Osteoblast (primary cell): ENCODE results near the gene ASB11. TPM values are rescaled to one million over a fixed set of nuclear protein-coding genes. Genes with fewer than 3 reads are reported as not detected.

ENCODE experiments used
- DNase-seq: peaks from one replicate; pipeline ENCODE4 v3.0.0; 2011; ENCODE audit warnings: low spot score, mixed read lengths; ENCODE audit not compliant: insufficient read length; ENCODE audit errors: missing footprints
- H2AFZ ChIP-seq: 2 replicates; pipeline ENCODE4 v1.6.0; 2011; ENCODE audit warnings: mild to moderate bottlenecking, low read length
- H3K27ac ChIP-seq: 2 replicates; pipeline ENCODE4 v1.5.1; 2011; ENCODE audit warnings: mild to moderate bottlenecking, low read depth, low read length, moderate library complexity
- H3K27me3 ChIP-seq: 2 replicates; pipeline ENCODE4 v1.6.0; 2012; ENCODE audit warnings: mild to moderate bottlenecking, control low read depth, inconsistent platforms, low read length, moderate library complexity; ENCODE audit not compliant: insufficient read depth
- H3K36me3 ChIP-seq: 2 replicates; pipeline ENCODE4 v1.5.1; 2011; ENCODE audit warnings: mild to moderate bottlenecking, low read length, control low read depth, moderate library complexity; ENCODE audit not compliant: insufficient read depth
- H3K4me1 ChIP-seq: 2 replicates; pipeline ENCODE4 v1.5.1; 2011; ENCODE audit warnings: mild to moderate bottlenecking, low read length, control low read depth, moderate library complexity; ENCODE audit not compliant: insufficient read depth
- H3K4me2 ChIP-seq: 2 replicates; pipeline ENCODE4 v1.6.0; 2011; ENCODE audit warnings: mild to moderate bottlenecking, low read length; ENCODE audit not compliant: insufficient read depth
- H3K4me3 ChIP-seq: fragments of 200-600 bp; sonication (generic); 3 replicates; pipeline ENCODE4 v1.5.1; 2012; ENCODE audit warnings: mild to moderate bottlenecking, low read length, inconsistent platforms; ENCODE audit not compliant: insufficient read depth
- H3K79me2 ChIP-seq: 2 replicates; pipeline ENCODE4 v1.6.0; 2012; ENCODE audit warnings: mild to moderate bottlenecking, low read length, control low read depth, inconsistent platforms; ENCODE audit not compliant: insufficient read depth
- H3K9me3 ChIP-seq: 2 replicates; pipeline ENCODE4 v1.5.1; 2011; ENCODE audit warnings: low read depth, low read length, control low read depth
- H4K20me1 ChIP-seq: 2 replicates; pipeline ENCODE4 v1.6.0; 2012; ENCODE audit warnings: mild to moderate bottlenecking, low read length, control low read depth; ENCODE audit not compliant: insufficient read depth
- total RNA-seq: library from RNA; depleted of rRNA; stranded (reverse); fragments of >200 nt; gene quantifications from 2 replicates; pipeline ENCODE4 v1.2.3, GENCODE V29; 2012
- TF ChIP-seq, protein P1 (sequence below): IDR thresholded peaks from 2 replicates; pipeline ENCODE4 v1.5.1; 2011; ENCODE audit warnings: mild to moderate bottlenecking, low read depth, low read length, moderate library complexity; ENCODE audit errors: extremely low read depth

The ASB11 gene
- total RNA-seq, 1 donor = not detected

DNA sequence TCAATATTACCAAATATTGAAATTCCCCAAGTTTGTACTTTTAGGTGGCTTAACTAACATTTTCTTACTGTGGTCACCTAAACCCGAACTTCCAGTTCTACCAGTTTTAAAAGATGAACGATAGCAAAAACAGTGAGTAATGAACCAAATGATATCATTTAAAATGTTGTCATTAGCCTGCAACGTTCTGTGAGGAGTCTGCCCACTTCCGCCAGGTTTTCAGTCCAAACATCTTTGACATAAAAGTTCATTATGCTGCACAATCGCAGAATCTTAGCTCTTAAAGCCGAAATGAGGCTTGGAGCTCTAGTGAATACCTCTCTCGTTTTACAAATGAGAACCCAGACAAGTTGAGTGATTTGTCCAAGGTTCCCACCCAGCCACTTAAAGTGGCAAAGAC, 19.1 kb upstream of the ASB11 start:
- Histone ChIP-seq H3K4me1 (no peaks in the 10 kb centered on the region), H4K20me1 (no peaks in the 10 kb centered on the region), H3K4me2 (peak overlapping the region; percentile 86), H2AFZ (peak overlapping the region; percentile 67), H3K27me3 (peaks cover 6% of the 10 kb centered on the region), H3K36me3 (no peaks in the 10 kb centered on the region), H3K9me3 (no peaks in the 10 kb centered on the region), H3K4me3 (peak overlapping the region; percentile 77), H3K79me2 (peaks cover 13% of the 10 kb centered on the region), H3K27ac (peak overlapping the region; percentile 81)
- TF ChIP-seq, protein P1, sequence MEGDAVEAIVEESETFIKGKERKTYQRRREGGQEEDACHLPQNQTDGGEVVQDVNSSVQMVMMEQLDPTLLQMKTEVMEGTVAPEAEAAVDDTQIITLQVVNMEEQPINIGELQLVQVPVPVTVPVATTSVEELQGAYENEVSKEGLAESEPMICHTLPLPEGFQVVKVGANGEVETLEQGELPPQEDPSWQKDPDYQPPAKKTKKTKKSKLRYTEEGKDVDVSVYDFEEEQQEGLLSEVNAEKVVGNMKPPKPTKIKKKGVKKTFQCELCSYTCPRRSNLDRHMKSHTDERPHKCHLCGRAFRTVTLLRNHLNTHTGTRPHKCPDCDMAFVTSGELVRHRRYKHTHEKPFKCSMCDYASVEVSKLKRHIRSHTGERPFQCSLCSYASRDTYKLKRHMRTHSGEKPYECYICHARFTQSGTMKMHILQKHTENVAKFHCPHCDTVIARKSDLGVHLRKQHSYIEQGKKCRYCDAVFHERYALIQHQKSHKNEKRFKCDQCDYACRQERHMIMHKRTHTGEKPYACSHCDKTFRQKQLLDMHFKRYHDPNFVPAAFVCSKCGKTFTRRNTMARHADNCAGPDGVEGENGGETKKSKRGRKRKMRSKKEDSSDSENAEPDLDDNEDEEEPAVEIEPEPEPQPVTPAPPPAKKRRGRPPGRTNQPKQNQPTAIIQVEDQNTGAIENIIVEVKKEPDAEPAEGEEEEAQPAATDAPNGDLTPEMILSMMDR = no peak
- DNase-seq = no peak

DNA sequence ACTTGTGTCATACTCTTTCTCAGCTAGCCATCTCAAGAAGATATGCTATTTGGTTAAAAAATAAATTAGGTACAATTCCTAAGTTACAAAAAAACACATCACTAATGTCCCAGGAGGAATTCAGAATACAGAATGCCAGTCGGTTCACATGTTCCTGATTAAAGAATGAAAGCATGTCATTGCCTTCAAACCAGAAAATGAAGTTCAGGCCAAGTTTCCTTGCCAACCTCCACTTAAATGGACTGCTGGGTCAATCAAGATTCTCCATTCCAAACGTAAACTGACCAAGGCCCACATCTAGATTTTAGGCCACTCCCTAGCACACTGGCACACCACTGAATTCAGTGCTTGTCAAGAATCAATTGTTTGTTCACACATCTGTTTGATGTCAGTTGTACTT, 13.4 kb upstream of the ASB11 start:
- Histone ChIP-seq H3K4me3 (no peak overlapping the region), H3K27ac (no peak overlapping the region), H4K20me1 (no peaks in the 10 kb centered on the region), H3K36me3 (no peaks in the 10 kb centered on the region), H2AFZ (no peak overlapping the region), H3K79me2 (peaks cover 11% of the 10 kb centered on the region), H3K9me3 (no peaks in the 10 kb centered on the region), H3K4me1 (no peaks in the 10 kb centered on the region), H3K4me2 (no peak overlapping the region), H3K27me3 (no peaks in the 10 kb centered on the region)
- TF ChIP-seq, protein P1 = no peak
- no peak for DNase-seq

DNA sequence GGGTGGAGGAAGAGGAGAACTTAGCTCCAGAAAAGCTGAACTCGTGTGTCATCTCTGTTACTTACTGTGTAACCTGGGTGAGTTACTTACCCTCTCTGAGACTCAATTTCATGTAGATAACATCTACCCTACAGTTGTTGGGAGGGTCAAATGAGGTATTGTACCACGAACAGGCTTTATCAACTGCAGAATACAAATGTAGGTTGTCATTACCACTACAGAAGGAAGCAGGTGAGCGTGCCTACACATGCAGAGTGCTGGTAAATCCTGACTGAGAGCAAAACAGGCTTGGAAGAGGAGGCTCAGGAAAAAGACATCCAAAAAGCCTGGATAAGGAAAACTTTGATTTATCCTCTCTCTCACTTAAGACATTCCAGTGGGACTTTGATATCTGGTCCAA, 12.7 kb upstream of the ASB11 start:
- H3K27ac ChIP-seq = no peak overlapping the region
- H3K36me3 ChIP-seq = no peaks in the 10 kb centered on the region
- no peak overlapping the region for H3K4me3 ChIP-seq
- no peaks in the 10 kb centered on the region for H3K4me1 ChIP-seq
- H4K20me1 ChIP-seq = no peaks in the 10 kb centered on the region
- no peak for DNase-seq
- no peak overlapping the region for H2AFZ ChIP-seq
- H3K9me3 ChIP-seq = no peaks in the 10 kb centered on the region
- H3K27me3 ChIP-seq = no peaks in the 10 kb centered on the region
- H3K79me2 ChIP-seq = peaks cover 6% of the 10 kb centered on the region
- no peak overlapping the region for H3K4me2 ChIP-seq
- TF ChIP-seq, protein P1 = no peak

DNA sequence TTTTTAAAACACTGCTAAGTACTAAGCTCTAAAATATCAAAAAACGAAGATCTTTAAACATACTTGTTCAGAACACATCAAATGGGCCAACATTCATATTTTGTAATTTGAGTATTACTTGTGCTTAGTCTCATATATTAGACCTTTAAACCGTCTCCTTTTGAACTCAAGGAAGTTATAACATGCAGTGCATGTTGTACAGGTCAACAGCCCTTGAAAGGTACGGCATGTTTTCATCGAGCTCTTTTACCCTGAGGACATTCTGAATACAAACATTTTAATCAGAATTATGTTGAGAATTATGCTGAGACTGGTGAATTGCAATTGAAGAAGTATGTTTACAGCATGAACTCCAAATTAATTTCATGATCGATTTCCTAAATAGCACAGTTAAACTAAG, 7.0 kb upstream of the ASB11 start:
- no peaks in the 10 kb centered on the region for H3K79me2 ChIP-seq
- no peaks in the 10 kb centered on the region for H4K20me1 ChIP-seq
- no peaks in the 10 kb centered on the region for H3K27me3 ChIP-seq
- no peaks in the 10 kb centered on the region for H3K9me3 ChIP-seq
- H3K4me3 ChIP-seq = no peak overlapping the region
- H3K4me2 ChIP-seq = no peak overlapping the region
- no peaks in the 10 kb centered on the region for H3K4me1 ChIP-seq
- TF ChIP-seq, protein P1 = no peak
- DNase-seq = no peak
- H3K36me3 ChIP-seq = no peaks in the 10 kb centered on the region
- H3K27ac ChIP-seq = no peak overlapping the region
- H2AFZ ChIP-seq = no peak overlapping the region
